ENCODE results near the gene NECAB2.

Gene NECAB2

DNA sequence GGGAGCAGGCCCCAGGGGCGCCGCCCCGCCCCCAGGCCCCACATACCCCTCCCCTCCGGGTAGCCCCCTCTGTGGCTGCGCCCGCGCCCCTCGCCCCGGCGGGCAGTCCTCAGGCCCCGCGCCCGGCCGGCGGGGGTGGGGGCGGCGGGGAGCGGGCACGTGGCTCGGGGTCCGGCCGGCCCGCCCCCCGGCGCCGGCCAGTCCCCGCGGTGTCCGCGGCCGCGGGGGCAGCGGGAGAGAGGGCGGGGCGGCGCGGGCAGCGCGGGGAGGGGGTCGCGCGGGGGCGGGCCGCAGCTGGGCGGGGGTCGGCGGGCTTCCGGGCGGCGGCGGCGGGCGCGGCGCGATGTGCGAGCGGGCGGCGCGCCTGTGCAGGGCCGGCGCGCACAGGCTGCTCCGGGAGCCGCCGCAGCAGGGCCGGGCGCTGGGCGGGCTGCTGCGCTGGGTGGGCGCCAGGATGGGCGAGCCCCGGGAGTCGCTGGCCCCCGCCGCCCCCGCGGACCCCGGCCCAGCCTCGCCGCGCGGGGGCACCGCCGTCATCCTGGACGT, 335 bp downstream of the NECAB2 start:
- DNase-seq = no peak

DNA sequence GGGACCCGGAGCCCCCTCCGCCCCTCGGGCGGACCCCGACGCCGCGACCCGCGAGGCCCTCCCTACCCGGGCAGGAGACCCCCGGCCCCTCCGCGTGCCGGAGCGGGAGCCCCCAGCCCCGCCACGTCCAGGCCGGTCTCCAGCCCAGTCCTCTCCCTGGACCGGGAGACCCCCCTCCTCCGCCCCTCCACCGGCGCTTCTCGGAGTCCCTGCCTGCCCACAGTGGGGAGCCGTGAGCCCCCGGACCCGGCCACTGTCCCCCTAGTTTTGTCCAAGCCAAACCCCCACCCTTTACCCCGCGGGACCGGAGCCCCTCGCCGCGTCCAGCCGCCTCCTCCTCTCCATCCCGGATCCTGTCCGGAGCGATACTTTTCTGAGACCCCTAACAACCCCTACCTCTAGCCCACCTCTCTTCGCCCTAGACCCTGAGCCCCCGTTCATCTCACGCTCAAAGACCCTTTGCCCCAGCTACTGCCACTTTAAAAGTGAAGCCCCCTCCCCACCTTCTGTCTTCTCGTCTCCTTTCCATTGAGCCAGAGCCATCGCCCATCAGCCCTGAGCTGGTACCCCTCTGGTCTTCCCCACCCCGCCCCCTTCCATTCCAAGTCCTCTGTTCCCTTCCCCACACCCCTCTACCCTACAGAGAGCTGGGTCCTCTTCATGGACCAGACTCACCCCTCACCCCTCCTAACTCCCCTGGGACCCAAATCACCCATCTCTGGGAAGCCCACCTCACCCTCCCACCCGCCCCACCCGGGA, 1.0 kb downstream of the NECAB2 start:
- DNase-seq = no peak

GRCh38 chr16:83969771-83970429, 1.9 kb downstream of the NECAB2 start:
- no peak for DNase-seq

DNA sequence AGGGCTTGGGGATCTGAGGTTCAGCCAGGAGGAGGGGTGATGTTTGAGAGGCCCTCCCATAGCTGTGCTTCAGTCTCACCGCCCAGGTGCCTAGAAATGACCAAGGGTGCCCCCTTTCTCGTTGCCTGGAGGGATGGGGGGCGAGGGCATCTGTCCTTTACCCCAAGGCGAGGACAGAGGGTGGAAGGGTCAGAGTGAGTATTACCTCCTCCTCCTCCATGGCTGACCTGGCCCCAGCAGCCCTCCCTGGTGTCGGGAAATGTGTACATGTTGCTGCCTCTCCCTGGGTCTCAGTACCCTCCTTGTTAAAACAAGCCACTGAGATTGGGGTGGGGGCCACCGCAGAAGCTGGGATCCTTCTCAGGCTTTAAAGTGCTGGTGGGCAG, 2.4 kb downstream of the NECAB2 start:
- no peak for DNase-seq

DNA sequence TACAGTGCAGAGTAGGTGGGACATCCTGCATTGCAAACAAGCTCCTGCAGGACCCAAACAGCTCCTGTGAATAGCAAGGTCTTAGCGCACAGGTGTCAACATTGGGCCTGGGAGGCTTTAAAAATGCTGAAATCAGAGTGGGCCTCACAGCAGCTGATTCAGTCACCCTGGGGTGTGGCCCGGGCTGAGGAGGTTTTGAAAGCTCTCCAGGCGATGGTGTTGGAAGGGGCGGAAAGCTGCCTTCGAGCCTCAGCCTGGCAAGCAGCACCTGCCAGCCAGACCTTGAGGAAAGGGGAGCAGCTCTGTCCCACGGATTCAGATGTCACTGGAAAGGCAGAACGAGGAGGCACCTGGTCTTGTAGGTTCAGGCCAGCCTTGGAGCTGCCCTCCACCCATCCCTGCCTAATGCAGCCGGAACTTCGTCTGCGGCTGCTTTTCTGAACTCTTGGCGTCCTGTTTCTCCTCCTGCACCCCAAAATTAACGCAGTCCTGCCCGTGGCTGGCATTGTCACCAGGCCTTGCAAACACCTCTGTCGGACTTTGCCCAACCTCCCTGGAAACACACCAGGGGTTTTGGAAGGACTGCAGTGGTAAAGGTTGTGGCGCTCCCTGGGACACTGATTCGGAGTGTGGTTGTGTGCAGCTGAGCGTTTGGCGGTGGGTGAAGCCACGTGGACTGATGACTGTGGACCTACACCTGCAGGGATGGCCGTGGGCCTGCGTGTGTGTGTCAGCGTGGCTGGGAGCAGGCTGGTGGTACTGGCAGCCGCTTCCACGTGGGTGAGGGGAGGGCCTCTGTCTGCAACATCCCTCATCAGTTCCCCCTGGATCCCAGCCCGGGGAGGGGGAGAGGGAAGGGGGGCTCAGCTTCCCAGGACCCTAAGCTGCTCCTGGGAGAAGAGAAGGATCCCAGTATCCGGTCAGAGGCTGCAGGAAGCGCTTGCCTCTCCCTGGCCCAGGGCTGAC, 3.4 kb downstream of the NECAB2 start:
- DNase-seq = no peak

DNA sequence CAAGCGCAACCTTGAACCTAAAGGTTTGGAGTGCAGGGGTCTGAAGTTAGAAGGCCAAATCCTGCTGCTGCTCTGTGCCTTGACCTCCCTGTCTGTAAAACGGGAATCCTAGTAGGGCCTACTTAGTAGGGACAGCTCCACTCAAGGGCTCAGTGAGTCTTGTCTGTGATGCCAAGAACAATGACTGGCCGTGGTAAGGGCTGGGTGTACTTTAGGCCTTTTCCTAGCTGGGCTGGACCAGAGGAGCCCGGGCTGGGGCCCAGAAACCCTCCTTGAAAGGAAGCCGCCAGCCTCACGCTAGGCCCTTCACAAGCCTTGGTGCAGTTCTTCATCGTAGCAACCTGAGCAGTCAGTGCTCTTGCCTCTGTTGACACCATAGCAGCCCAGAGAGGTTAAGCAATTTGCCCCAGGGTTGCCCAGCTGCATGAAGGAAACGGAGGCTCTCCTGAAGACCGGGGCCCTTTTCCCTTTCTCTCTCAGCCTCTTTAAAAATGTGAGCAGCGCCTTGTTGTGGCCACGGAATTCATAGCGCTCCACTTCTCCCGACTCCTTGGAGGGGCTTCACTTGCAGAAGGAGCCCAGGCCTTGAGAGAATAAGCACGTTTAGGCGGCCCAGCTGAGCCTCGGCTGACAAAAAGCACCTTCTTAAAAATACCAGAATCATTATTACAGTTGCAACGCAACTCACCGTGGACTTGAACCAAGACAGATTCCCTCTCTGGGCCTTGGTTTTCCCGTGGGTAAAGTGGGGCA, 4.4 kb downstream of the NECAB2 start:
- DNase-seq = no peak

GRCh38 chr16:83973077-83973476, 5.0 kb downstream of the NECAB2 start:
- DNase-seq = no peak

DNA sequence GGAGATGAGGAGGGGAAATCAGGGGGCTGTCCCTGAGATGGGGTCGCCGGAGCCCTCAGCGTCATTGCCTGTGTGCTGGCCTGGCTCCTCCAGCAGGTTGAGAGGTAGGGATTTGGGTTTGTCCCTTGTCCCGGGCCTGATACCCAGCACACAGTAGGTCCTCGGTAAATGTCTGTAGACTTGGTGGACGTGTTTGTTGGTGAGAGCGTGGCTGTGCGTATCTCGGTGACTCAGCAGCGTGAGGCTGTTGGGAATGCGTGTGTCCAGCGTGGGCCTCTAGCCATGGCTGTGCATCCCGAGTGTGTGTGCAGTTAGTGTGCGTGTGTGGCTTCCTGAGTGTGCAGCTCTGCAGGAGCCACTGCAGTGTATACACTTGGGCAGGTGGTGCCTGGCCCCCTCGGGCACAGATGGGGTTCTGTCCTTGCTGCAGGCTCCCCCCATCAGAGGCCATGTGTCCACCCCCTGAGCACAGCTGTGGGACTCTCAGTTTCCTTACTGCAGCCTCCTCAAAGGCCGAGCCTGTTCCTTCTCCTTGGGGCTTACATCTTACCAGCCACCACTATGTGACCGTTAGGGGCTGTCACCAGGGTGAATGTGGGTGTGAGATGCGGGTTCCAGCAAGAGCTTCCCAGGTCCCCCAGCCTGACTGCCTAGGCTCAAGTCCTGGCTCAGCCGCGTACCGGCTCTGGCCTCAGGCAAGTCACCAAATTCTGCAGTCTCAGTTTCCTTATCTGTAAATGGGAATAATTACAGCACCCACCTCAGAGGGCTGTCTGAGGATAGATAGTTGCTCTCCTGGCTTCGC, 5.7 kb downstream of the NECAB2 start:
- no peak for DNase-seq

GRCh38 chr16:83974475-83974874, 6.4 kb downstream of the NECAB2 start:
- no peak for DNase-seq

GRCh38 chr16:83975590-83976260, 7.7 kb downstream of the NECAB2 start:
- no peak for DNase-seq

DNA sequence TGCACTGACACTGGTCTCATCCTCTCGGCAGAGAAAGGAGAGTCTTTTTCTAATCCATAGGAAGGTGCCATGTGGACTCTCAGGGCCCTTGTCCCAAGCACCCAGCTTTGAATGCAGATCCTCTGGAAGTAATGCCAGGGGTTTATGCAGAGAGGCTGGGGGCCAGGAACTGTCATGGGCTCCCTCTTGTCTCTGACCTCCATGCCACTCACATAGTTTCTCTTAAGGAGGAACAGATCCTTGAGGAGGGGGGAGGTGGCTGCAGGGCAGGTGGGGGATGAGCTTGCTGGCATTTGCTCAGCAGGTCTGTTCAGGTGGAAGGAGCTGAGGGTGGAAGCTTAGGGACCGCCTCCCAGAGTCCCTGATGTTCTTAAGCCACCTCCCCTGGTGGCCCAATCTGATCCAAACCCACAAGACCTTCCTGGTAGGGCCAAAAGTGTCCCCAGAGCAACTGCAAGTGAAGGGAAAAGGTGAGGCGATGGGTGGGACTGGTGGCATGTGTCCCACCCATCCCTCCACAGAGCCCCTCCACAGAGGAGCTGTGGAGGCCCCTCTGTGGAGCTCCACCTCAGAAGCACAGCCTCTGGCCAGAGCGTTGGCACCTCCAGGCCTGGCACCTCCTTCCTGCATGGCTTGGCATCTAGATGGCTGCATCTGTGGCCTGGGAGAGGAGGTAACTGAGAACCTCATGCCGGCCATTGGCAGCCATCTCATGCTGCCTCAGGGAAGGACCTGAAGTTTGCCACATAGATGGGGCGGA, 9.2 kb downstream of the NECAB2 start:
- no peak for DNase-seq

- DNase-seq = no peak
Observed at GRCh38 chr16:83978401-83978904, 10.4 kb downstream of the NECAB2 start.

DNA sequence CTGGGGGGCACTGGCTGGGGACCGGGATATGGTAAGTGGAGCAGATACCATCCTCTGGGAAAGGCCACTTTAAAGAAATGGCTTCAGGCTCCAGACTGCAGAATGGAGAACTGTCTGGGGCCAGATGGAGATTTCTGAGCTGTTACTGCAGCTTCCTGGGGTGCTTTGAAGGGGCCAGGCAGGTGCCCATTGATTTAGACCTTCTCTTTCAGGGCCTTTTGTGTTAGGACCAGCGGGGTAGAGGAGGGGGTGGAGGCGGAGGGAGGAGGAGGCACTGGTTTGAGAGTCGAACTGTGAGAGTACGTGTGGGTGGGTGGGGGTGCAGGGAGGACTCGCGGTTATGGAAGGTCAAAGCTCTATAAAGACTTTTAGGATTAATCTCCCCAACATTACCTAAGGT, 11.4 kb downstream of the NECAB2 start:
- DNase-seq = no peak

GRCh38 chr16:83980794-83981193, 12.8 kb downstream of the NECAB2 start:
- no peak for DNase-seq

DNA sequence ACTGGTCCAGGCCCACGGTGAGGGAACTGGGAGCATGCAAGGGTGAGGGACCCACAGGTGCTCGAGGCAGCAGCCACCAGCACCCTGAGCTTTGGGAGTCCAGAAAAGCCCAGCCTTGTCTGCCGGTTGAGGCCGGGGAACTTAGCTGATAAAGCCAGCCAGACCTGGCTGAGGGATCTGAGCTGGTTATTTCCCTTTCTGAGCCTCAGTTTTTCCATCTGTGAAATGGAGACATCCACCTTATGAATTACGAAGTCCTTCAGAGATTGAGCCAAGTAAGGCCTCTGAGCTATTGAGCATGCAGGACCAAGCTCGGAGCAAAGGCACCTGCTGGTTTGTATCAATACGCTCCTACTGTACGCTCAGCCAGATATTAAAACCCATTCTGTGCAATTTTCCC, 13.8 kb downstream of the NECAB2 start:
- no peak for DNase-seq

DNA sequence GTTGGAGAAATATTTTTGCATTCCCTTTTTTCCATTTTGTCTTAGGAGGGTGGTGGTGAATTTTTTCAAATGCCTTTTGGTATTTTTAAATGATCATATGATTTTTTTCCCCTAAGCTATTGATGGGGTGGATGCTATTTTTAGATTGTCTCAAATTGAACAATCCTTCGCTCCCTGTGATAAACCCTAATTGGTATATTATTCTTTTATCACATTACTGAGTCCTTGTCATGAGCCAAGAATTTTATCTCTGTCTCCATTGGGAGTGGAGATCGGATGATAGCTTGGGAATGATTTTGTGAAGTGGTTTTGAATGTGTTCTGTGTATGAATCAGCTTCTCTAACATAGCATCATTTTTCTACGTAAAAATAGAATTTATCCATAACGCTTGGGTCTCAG, 15.4 kb downstream of the NECAB2 start:
- no peak for DNase-seq

DNA sequence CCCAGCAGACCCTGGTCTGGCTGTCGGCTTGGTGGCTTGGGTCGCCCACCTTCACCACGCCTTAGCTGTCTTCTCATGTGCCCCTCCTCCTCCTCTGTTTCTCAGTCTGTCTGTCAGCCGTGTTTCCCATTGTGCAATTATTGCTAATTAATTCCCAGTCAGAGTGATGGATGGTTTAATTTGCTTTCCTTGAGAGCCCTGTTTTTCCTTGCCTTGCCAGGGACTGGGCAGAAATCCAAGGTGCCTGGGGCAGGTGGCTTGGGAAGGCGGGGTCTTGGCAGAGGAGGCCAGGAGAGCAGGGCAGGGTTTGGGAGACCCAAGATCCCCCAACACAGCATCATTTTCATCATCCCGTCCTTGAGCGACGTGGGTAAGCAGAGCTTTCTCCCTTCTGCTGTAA, 21.3 kb downstream of the NECAB2 start:
- no peak for DNase-seq

DNA sequence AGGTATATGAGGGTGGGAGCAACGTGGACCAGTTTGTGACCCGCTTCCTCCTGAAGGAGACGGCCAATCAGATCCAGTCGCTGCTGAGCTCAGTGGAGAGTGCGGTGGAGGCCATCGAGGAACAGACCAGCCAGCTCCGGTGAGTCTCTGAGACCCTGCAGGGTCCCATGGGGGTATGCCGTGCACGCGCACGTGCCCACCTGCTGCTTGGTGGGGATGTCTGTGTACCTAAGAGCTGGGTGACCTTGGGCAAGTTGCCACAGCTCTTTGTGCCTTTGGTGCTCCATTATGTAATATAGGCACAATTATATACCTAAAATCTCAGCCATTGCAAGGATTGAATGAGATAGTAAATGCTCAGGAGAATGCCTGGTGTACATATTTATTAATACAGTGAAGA, 22.4 kb downstream of the NECAB2 start:
- DNase-seq = no peak

GRCh38 chr16:83992624-83993023, 24.6 kb downstream of the NECAB2 start:
- DNase-seq = no peak

GRCh38 chr16:83994087-83994486, 26.0 kb downstream of the NECAB2 start:
- no peak for DNase-seq

All from NCI-H510A treated with DMSO at 0.1 percent for 48 hours (cell line).